Measurements from ENCODE around the gene RASSF4. TPM values are rescaled to one million over a fixed set of nuclear protein-coding genes. Genes with fewer than 3 reads are reported as not detected.

The RASSF4 gene
- total RNA-seq, 1 experiment from 2014 or later = 2.8 TPM

GRCh38 chr10:44993922-44994751 lies 34.5 kb downstream of the RASSF4 start:
- H3K4me1 ChIP-seq (ENCODE audit: control insufficient read depth in 1 of 2, insufficient read depth in 2 of 2, low read length in 2 of 2) = no peaks in the 10 kb centered on the region
- no peaks in the 10 kb centered on the region for H3K79me2 ChIP-seq (ENCODE audit: insufficient read depth, low read length)
- ChIA-PET RAD21 (ENCODE audit: low non-redundant PET in 1 of 2, low total read pairs in 2 of 2, uncharacterized antibody in 2 of 2, unreplicated experiment in 2 of 2) (no interaction called here), CTCF (interaction anchor here (1.6 kb wide), 1 partner anchor 61 kb away, joined by 9 read pairs; no protein-coding TSS in a partner anchor), POLR2A (interaction anchor here (0.9 to 2.0 kb wide), 3 partner anchors 13 to 19 kb away, joined by 4 to 6 read pairs (median 4); partner anchors contain the start of gene DEPP1)
- H3K27ac ChIP-seq (ENCODE audit: low read depth, low read length) = no peak overlapping the region
- DNase-seq (ENCODE audit: low read depth, low spot score) = no peak
- intact Hi-C loops (cut with micrococcal nuclease) = no loop called here
- no peak overlapping the region for H2AFZ ChIP-seq (ENCODE audit: low read depth, low read length, poor library complexity, severe bottlenecking)
- H3K9me3 ChIP-seq (ENCODE audit: control insufficient read depth in 1 of 2, insufficient read depth in 1 of 2, low read depth in 1 of 2, low read length in 2 of 2) = no peaks in the 10 kb centered on the region
- H3K4me3 ChIP-seq (replicated peaks in 1 of 2; ENCODE audit: low read depth in 1 of 2, low read length in 2 of 2) = no peak overlapping the region
- TF ChIP-seq ELF1 (IDR thresholded peaks at IDR 0.05; ENCODE audit: borderline replicate concordance, low read depth) (no peak), JUND (IDR thresholded peaks at IDR 0.05) (no peak), RAD21 (IDR thresholded peaks at IDR 0.05; ENCODE audit: low read depth) (peak; percentile 25; the same call in 1 of the 2 replicates), MAX (IDR thresholded peaks at IDR 0.05) (no peak), YY1 (IDR thresholded peaks at IDR 0.05; ENCODE audit: extremely low read depth, insufficient replicate concordance, low read depth, low read length) (no peak), ZFX (IDR thresholded peaks at IDR 0.05) (no peak), ZNF274 (IDR thresholded peaks at IDR 0.05; ENCODE audit: low read depth, low read length) (no peak), POLR2A (IDR thresholded peaks at IDR 0.05; ENCODE audit: borderline replicate concordance, extremely low read depth, insufficient read depth, insufficient read length) (no peak), EGR1 (IDR thresholded peaks at IDR 0.05; ENCODE audit: low read depth) (no peak), SRF (IDR thresholded peaks at IDR 0.05; ENCODE audit: low read depth) (no peak), EZH2 (IDR thresholded peaks at IDR 0.05) (no peak), SIN3A (IDR thresholded peaks at IDR 0.05; ENCODE audit: low read depth) (no peak), CEBPB (IDR thresholded peaks at IDR 0.05; ENCODE audit: low read depth) (no peak), CBX3 (IDR thresholded peaks at IDR 0.05; ENCODE audit: low read depth) (no peak), TCF7L2 (IDR thresholded peaks at IDR 0.05; ENCODE audit: borderline replicate concordance, extremely low read depth, insufficient read depth, insufficient read length) (no peak), FOSL1 (IDR thresholded peaks at IDR 0.05; ENCODE audit: low read depth) (no peak), POLR2AphosphoS5 (IDR thresholded peaks at IDR 0.05; ENCODE audit: low read depth, low read length) (no peak), CTCF (IDR thresholded peaks at IDR 0.05 in 2 of 3, conservative IDR thresholded peaks at IDR 0.05 in 1 of 3; ENCODE audit: borderline replicate concordance in 1 of 3, insufficient read depth in 1 of 3, low read depth in 2 of 3, low read length in 2 of 3) (0 out of 6 replicates have a peak, but pooled peaks of 1 of the 3 experiments have one; percentile 3)
- ATAC-seq = 0 out of 2 replicates have a peak, but pooled peaks have one; percentile 39
- no peaks in the 10 kb centered on the region for H4K20me1 ChIP-seq (ENCODE audit: insufficient read depth)
- H3K9ac ChIP-seq (ENCODE audit: low read length) = no peak overlapping the region
- H3K9me2 ChIP-seq (ENCODE audit: insufficient read depth) = no peaks in the 10 kb centered on the region
- H3K36me3 ChIP-seq (ENCODE audit: control insufficient read depth in 1 of 2, insufficient read depth in 2 of 2, low read length in 2 of 2) = no peaks in the 10 kb centered on the region
- BruUV-seq (replicated peaks) = no TSS peak
- 0 out of 2 replicates have a peak, but pooled peaks cover 5% of the 10 kb centered on the region for H3K27me3 ChIP-seq (ENCODE audit: insufficient read depth, low read length)
- H3K4me2 ChIP-seq (ENCODE audit: low read length) = no peak overlapping the region
